HepG2 (cell line): Measurements from ENCODE around the gene SLC29A1. TPM values are rescaled to one million over a fixed set of nuclear protein-coding genes. Genes with fewer than 3 reads are reported as not detected.

Experiments
- MED1 ChIP-seq: sonication (generic); formaldehyde crosslinking; IDR thresholded peaks from 2 replicates; pipeline ENCODE4 v1.4.0; 2020; ENCODE audit warnings: missing genetic modification reagents
- PHF21A ChIP-seq: sonication (generic); formaldehyde crosslinking; IDR thresholded peaks from 2 replicates; pipeline ENCODE4 v1.5.0; 2020; ENCODE audit warnings: mild to moderate bottlenecking, missing genetic modification reagents
- POLR2AphosphoS5 ChIP-seq: IDR thresholded peaks from 2 replicates; pipeline ENCODE4 v1.6.1; 2012; ENCODE audit warnings: low read depth, low read length
- RFXAP ChIP-seq: sonication (generic); formaldehyde crosslinking; IDR thresholded peaks from 2 replicates; pipeline ENCODE4 v1.4.0; 2020; ENCODE audit warnings: missing genetic modification reagents, borderline replicate concordance
- ZNF124 ChIP-seq: sonication (generic); formaldehyde crosslinking; IDR thresholded peaks from 2 replicates; pipeline ENCODE4 v1.4.0; 2020; ENCODE audit warnings: missing genetic modification reagents
- polyA plus RNA-seq, 8 experiments: library from polyadenylated mRNA; depleted of rRNA in 3 of 8; stranded (reverse) in 7 of 8; unstranded in 1 of 8; fragments of >200 nt; fragmentation: Illumina TruSeq in 4 of 8; extraction: Trizol in 4 of 8; gene quantifications; 2 replicates each; pipeline versions ENCODE4 v1.2.1 to v1.2.3, GENCODE V29; 2011 to 2016; ENCODE audit warnings: low read depth in 4 of 8, missing spikeins in 1 of 8, mixed read lengths in 1 of 8; ENCODE audit not compliant: insufficient read depth in 1 of 8
- total RNA-seq, 5 experiments: library from RNA; depleted of rRNA; stranded (reverse); fragments of >200 nt; fragmentation: Illumina TruSeq; extraction: Trizol; gene quantifications; 2 replicates each; pipeline ENCODE4 v1.2.3, GENCODE V29; 2016; ENCODE audit warnings: low read depth in 1 of 5
- TF ChIP-seq, protein P1 (sequence below): sonication (generic); formaldehyde crosslinking; IDR thresholded peaks from 2 replicates; pipeline ENCODE4 v1.9.0; 2022; ENCODE audit warnings: low read depth, missing genetic modification reagents
- TF ChIP-seq, protein P2 (sequence below): sonication (generic); formaldehyde crosslinking; IDR thresholded peaks from 2 replicates; pipeline ENCODE4 v1.5.1; 2020; ENCODE audit warnings: mild to moderate bottlenecking, missing genetic modification reagents, borderline replicate concordance
- TF ChIP-seq, protein P3 (sequence below): IDR thresholded peaks from 2 replicates; pipeline ENCODE4 v1.6.1; 2016; ENCODE audit warnings: low read depth, missing genetic modification reagents, missing compliant biosample characterization
- TF ChIP-seq, protein P4 (sequence below): sonication (generic); formaldehyde crosslinking; IDR thresholded peaks from 2 replicates; pipeline ENCODE4 v1.4.0; 2020; ENCODE audit warnings: missing genetic modification reagents

Gene SLC29A1
- total and polyA plus RNA-seq, 2 of the 13 experiments (the other 11 are each of a cell fraction or from before 2014, with no cell fraction given): 43.2 to 106 TPM

- TF ChIP-seq, protein P1, sequence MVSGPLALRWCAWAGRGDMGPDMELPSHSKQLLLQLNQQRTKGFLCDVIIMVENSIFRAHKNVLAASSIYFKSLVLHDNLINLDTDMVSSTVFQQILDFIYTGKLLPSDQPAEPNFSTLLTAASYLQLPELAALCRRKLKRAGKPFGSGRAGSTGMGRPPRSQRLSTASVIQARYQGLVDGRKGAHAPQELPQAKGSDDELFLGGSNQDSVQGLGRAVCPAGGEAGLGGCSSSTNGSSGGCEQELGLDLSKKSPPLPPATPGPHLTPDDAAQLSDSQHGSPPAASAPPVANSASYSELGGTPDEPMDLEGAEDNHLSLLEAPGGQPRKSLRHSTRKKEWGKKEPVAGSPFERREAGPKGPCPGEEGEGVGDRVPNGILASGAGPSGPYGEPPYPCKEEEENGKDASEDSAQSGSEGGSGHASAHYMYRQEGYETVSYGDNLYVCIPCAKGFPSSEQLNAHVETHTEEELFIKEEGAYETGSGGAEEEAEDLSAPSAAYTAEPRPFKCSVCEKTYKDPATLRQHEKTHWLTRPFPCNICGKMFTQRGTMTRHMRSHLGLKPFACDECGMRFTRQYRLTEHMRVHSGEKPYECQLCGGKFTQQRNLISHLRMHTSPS: no peak
- no peak; the same call in none of the 2 replicates for TF ChIP-seq ZNF124
- peak; percentile 73 for TF ChIP-seq PHF21A
- TF ChIP-seq, protein P2, sequence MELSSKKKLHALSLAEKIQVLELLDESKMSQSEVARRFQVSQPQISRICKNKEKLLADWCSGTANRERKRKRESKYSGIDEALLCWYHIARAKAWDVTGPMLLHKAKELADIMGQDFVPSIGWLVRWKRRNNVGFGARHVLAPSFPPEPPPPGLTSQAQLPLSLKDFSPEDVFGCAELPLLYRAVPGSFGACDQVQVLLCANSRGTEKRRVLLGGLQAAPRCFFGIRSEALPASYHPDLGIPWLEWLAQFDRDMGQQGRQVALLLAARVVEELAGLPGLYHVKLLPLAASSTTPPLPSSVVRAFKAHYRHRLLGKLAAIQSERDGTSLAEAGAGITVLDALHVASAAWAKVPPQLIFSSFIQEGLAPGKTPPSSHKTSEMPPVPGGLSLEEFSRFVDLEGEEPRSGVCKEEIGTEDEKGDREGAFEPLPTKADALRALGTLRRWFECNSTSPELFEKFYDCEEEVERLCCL (CRISPR knock-in tag): no peak
- peak; percentile 57; the same call in 1 of the 2 replicates for TF ChIP-seq RFXAP (CRISPR knock-in tag)
- TF ChIP-seq, protein P3, sequence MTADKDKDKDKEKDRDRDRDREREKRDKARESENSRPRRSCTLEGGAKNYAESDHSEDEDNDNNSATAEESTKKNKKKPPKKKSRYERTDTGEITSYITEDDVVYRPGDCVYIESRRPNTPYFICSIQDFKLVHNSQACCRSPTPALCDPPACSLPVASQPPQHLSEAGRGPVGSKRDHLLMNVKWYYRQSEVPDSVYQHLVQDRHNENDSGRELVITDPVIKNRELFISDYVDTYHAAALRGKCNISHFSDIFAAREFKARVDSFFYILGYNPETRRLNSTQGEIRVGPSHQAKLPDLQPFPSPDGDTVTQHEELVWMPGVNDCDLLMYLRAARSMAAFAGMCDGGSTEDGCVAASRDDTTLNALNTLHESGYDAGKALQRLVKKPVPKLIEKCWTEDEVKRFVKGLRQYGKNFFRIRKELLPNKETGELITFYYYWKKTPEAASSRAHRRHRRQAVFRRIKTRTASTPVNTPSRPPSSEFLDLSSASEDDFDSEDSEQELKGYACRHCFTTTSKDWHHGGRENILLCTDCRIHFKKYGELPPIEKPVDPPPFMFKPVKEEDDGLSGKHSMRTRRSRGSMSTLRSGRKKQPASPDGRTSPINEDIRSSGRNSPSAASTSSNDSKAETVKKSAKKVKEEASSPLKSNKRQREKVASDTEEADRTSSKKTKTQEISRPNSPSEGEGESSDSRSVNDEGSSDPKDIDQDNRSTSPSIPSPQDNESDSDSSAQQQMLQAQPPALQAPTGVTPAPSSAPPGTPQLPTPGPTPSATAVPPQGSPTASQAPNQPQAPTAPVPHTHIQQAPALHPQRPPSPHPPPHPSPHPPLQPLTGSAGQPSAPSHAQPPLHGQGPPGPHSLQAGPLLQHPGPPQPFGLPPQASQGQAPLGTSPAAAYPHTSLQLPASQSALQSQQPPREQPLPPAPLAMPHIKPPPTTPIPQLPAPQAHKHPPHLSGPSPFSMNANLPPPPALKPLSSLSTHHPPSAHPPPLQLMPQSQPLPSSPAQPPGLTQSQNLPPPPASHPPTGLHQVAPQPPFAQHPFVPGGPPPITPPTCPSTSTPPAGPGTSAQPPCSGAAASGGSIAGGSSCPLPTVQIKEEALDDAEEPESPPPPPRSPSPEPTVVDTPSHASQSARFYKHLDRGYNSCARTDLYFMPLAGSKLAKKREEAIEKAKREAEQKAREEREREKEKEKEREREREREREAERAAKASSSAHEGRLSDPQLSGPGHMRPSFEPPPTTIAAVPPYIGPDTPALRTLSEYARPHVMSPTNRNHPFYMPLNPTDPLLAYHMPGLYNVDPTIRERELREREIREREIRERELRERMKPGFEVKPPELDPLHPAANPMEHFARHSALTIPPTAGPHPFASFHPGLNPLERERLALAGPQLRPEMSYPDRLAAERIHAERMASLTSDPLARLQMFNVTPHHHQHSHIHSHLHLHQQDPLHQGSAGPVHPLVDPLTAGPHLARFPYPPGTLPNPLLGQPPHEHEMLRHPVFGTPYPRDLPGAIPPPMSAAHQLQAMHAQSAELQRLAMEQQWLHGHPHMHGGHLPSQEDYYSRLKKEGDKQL (CRISPR knock-in tag): peak; percentile 37; the same call in 1 of the 2 replicates
- TF ChIP-seq MED1 (CRISPR knock-in tag): peak; percentile 54; the same call in 1 of the 2 replicates
- TF ChIP-seq, protein P4, sequence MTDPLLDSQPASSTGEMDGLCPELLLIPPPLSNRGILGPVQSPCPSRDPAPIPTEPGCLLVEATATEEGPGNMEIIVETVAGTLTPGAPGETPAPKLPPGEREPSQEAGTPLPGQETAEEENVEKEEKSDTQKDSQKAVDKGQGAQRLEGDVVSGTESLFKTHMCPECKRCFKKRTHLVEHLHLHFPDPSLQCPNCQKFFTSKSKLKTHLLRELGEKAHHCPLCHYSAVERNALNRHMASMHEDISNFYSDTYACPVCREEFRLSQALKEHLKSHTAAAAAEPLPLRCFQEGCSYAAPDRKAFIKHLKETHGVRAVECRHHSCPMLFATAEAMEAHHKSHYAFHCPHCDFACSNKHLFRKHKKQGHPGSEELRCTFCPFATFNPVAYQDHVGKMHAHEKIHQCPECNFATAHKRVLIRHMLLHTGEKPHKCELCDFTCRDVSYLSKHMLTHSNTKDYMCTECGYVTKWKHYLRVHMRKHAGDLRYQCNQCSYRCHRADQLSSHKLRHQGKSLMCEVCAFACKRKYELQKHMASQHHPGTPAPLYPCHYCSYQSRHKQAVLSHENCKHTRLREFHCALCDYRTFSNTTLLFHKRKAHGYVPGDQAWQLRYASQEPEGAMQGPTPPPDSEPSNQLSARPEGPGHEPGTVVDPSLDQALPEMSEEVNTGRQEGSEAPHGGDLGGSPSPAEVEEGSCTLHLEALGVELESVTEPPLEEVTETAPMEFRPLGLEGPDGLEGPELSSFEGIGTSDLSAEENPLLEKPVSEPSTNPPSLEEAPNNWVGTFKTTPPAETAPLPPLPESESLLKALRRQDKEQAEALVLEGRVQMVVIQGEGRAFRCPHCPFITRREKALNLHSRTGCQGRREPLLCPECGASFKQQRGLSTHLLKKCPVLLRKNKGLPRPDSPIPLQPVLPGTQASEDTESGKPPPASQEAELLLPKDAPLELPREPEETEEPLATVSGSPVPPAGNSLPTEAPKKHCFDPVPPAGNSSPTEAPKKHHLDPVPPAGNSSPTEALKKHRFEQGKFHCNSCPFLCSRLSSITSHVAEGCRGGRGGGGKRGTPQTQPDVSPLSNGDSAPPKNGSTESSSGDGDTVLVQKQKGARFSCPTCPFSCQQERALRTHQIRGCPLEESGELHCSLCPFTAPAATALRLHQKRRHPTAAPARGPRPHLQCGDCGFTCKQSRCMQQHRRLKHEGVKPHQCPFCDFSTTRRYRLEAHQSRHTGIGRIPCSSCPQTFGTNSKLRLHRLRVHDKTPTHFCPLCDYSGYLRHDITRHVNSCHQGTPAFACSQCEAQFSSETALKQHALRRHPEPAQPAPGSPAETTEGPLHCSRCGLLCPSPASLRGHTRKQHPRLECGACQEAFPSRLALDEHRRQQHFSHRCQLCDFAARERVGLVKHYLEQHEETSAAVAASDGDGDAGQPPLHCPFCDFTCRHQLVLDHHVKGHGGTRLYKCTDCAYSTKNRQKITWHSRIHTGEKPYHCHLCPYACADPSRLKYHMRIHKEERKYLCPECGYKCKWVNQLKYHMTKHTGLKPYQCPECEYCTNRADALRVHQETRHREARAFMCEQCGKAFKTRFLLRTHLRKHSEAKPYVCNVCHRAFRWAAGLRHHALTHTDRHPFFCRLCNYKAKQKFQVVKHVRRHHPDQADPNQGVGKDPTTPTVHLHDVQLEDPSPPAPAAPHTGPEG (CRISPR knock-in tag): peak; percentile 69; the same call in 1 of the 2 replicates
- peak; percentile 59; the same call in 1 of the 2 replicates for TF ChIP-seq POLR2AphosphoS5
These were observed 33.8 kb downstream of the SLC29A1 start, which contains the start of gene SLC35B2 (continued) for GRCh38 chr6:44257025-44257752.
